Measurements from ENCODE around the gene RTL5.

- TF ChIP-seq CTCF (conservative IDR thresholded peaks at IDR 0.05; ENCODE audit: low read length): no peak
- TF ChIP-seq EZH2phosphoT487 (IDR thresholded peaks at IDR 0.05; ENCODE audit: borderline replicate concordance, low read depth, low read length): no peak
Measured at GRCh38 chrX:72122621-72123337, 8.9 kb downstream of the RTL5 start.
